Loucy (cell line): ENCODE results near the gene XYLB.

Experiments
- EZH2phosphoT487 ChIP-seq: fragments of 200-600 bp; IDR thresholded peaks from 2 replicates; pipeline ENCODE4 v1.6.1; 2018; ENCODE audit warnings: antibody characterized with exemption, mild to moderate bottlenecking, moderate library complexity, borderline replicate concordance
- TF ChIP-seq, protein P1 (sequence below): fragments of 200-600 bp; sonication (generic); conservative IDR thresholded peaks from 2 replicates; pipeline ENCODE4 v1.5.1; 2014; ENCODE audit warnings: mild to moderate bottlenecking, antibody characterized with exemption, low read length

GRCh38 chr3:38370861-38371260 is 24.3 kb downstream of the XYLB start:
- TF ChIP-seq EZH2phosphoT487, result no peak
- TF ChIP-seq, protein P1, sequence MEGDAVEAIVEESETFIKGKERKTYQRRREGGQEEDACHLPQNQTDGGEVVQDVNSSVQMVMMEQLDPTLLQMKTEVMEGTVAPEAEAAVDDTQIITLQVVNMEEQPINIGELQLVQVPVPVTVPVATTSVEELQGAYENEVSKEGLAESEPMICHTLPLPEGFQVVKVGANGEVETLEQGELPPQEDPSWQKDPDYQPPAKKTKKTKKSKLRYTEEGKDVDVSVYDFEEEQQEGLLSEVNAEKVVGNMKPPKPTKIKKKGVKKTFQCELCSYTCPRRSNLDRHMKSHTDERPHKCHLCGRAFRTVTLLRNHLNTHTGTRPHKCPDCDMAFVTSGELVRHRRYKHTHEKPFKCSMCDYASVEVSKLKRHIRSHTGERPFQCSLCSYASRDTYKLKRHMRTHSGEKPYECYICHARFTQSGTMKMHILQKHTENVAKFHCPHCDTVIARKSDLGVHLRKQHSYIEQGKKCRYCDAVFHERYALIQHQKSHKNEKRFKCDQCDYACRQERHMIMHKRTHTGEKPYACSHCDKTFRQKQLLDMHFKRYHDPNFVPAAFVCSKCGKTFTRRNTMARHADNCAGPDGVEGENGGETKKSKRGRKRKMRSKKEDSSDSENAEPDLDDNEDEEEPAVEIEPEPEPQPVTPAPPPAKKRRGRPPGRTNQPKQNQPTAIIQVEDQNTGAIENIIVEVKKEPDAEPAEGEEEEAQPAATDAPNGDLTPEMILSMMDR, result no peak
